IMR-90 (cell line): ENCODE data around the gene BMAL2.

Experiments used
- CHD1 ChIP-seq: IDR thresholded peaks from 2 replicates; pipeline ENCODE4 v1.6.1; 2012; ENCODE audit warnings: low read depth, low read length, improper control_type of control experiment
- RCOR1 ChIP-seq: IDR thresholded peaks from 2 replicates; pipeline ENCODE4 v1.6.1; 2012; ENCODE audit warnings: mild to moderate bottlenecking, low read length, improper control_type of control experiment; ENCODE audit not compliant: insufficient replicate concordance
- RFX5 ChIP-seq: IDR thresholded peaks from 2 replicates; pipeline ENCODE4 v1.8.0; 2012; ENCODE audit warnings: low read depth, mild to moderate bottlenecking, low read length, moderate library complexity
- TF ChIP-seq, protein P1 (sequence below): conservative IDR thresholded peaks from 2 replicates; pipeline ENCODE4 v1.5.1; 2012; ENCODE audit warnings: mild to moderate bottlenecking, low read depth, low read length, improper control_type of control experiment

DNA sequence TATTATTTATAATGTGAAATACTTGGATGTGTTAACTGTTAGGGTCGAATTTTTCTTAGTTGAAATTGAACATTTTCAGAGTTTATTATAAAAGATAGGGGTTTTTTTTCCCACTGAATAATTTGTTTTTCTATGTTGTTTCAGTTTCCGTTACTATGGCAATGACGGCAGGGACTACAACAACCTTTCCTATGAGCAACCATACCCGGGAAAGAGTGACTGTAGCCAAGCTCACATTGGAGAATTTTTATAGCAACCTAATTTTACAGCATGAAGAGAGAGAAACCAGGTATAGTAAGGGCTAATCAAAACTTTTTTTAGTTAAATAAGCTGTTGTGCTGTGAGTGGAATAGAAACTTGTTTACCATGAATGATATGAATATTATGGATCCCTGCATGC lies 35.1 kb upstream of the BMAL2 start:
- TF ChIP-seq RCOR1, result no peak
- TF ChIP-seq RFX5, result no peak
- TF ChIP-seq, protein P1, sequence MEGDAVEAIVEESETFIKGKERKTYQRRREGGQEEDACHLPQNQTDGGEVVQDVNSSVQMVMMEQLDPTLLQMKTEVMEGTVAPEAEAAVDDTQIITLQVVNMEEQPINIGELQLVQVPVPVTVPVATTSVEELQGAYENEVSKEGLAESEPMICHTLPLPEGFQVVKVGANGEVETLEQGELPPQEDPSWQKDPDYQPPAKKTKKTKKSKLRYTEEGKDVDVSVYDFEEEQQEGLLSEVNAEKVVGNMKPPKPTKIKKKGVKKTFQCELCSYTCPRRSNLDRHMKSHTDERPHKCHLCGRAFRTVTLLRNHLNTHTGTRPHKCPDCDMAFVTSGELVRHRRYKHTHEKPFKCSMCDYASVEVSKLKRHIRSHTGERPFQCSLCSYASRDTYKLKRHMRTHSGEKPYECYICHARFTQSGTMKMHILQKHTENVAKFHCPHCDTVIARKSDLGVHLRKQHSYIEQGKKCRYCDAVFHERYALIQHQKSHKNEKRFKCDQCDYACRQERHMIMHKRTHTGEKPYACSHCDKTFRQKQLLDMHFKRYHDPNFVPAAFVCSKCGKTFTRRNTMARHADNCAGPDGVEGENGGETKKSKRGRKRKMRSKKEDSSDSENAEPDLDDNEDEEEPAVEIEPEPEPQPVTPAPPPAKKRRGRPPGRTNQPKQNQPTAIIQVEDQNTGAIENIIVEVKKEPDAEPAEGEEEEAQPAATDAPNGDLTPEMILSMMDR, result no peak
- TF ChIP-seq CHD1, result no peak
